Testis (tissue), 3 donors: Measurements from ENCODE around the gene KAT7. TPM values are rescaled to one million over a fixed set of nuclear protein-coding genes. Genes with fewer than 3 reads are reported as not detected.
A peak's percentile ranks its signal among the peaks of the same experiment; 100 is the strongest.

ENCODE experiments used
- DNase-seq: peaks from one replicate; pipeline ENCODE4 v3.0.0-alpha.2; 2019
- H3K27ac ChIP-seq, 2 donors: fragments of 200-600 bp; sonication (generic); one replicate each; pipeline ENCODE4 v1.5.1; 2019
- H3K27me3 ChIP-seq: fragments of 200-600 bp; sonication (generic); one replicate; pipeline ENCODE4 v1.5.1; 2019
- H3K36me3 ChIP-seq: fragments of 200-600 bp; sonication (generic); one replicate; pipeline ENCODE4 v1.5.1; 2017; ENCODE audit warnings: low read depth; ENCODE audit errors: missing control alignments
- H3K4me1 ChIP-seq: fragments of 200-600 bp; sonication (generic); one replicate; pipeline ENCODE4 v1.5.1; 2019
- H3K4me3 ChIP-seq, 2 donors: fragments of 200-600 bp; sonication (generic); one replicate each; pipeline ENCODE4 v1.5.1; 2017 to 2019
- H3K9me3 ChIP-seq: fragments of 200-600 bp; sonication (generic); one replicate; pipeline ENCODE4 v1.5.1; 2017
- POLR2A ChIP-seq: fragments of 450-650 bp; IDR thresholded peaks from one replicate; pipeline ENCODE4 v1.6.1; 2017; ENCODE audit warnings: antibody characterized with exemption, mild to moderate bottlenecking, moderate library complexity
- WGBS, 2 donors: methylation state at CpG; one replicate each; pipeline ENCODE4 v1.1.5; 2018; 5-methylcytosine and 5-hydroxymethylcytosine counted together
- intact Hi-C: fragments of 100-400 bp; cut with DNase I; formaldehyde crosslinking; loops from one replicate; pipeline ENCODE4 v1.15.1; 2023; ENCODE audit warnings: low total_unique reads
- polyA plus RNA-seq: library from polyadenylated mRNA; stranded (reverse); fragments of 350-450 nt; fragmentation: Illumina TruSeq; extraction: RNeasy Lipid Tissue Mini Kit (QIAGEN cat#74804); gene quantifications from one replicate; pipeline ENCODE4 v1.2.3, GENCODE V29; 2014; ENCODE audit warnings: low read depth, low replicate concordance; ENCODE audit not compliant: insufficient read depth
- total RNA-seq, 2 donors: library from RNA; depleted of rRNA; stranded (reverse); fragments of >200 nt; gene quantifications; one replicate each; pipeline ENCODE4 v1.2.3, GENCODE V29; 2016
- TF ChIP-seq, protein P1 (sequence below), 3 experiments: fragments of 450-650 bp in 2 of 3; fragments of 200-600 bp in 1 of 3; sonication (generic) in 1 of 3; IDR thresholded peaks; one replicate each; pipeline ENCODE4 v1.5.1; 2016 to 2019; ENCODE audit warnings: antibody characterized with exemption in 3 of 3, mild to moderate bottlenecking in 2 of 3, moderate library complexity in 1 of 3

KAT7 gene
- total and polyA plus RNA-seq, 3 donors from 2014 or later = 122 to 181 (median 123) TPM

DNA sequence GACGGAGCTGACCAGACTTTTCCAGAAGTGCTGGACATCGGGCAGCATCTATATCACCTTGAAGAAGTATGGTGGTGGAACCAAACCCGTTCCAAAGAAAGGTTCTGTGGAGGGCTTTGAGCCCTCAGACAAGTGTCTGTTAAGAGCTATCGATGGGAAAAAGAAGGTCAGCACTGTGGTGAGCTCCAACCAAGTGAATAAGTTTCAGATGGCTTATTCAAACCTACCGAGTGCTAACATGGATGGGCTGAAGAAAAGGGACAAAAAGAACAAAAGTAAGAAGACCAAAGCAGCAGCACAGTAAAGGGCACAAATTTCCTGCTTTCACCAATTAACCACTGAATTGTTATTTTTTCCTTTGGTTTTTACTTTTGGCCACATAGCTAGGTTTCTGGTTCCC lies 6.9 kb downstream of the KAT7 start:
- WGBS, 2 donors = 89 to 90% methylated on average over 5 of the region's 5 CpGs
- Histone ChIP-seq H3K4me3 (no peak overlapping the region), H3K4me1 (peaks cover 11% of the 10 kb centered on the region), H3K27me3 (no peaks in the 10 kb centered on the region), H3K36me3 (no peaks in the 10 kb centered on the region), H3K27ac (no peak overlapping the region), H3K9me3 (no peaks in the 10 kb centered on the region)
- intact Hi-C loops = no loop called here
- TF ChIP-seq, protein P1, sequence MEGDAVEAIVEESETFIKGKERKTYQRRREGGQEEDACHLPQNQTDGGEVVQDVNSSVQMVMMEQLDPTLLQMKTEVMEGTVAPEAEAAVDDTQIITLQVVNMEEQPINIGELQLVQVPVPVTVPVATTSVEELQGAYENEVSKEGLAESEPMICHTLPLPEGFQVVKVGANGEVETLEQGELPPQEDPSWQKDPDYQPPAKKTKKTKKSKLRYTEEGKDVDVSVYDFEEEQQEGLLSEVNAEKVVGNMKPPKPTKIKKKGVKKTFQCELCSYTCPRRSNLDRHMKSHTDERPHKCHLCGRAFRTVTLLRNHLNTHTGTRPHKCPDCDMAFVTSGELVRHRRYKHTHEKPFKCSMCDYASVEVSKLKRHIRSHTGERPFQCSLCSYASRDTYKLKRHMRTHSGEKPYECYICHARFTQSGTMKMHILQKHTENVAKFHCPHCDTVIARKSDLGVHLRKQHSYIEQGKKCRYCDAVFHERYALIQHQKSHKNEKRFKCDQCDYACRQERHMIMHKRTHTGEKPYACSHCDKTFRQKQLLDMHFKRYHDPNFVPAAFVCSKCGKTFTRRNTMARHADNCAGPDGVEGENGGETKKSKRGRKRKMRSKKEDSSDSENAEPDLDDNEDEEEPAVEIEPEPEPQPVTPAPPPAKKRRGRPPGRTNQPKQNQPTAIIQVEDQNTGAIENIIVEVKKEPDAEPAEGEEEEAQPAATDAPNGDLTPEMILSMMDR (IDR thresholded peaks at IDR 0.05) = no peak
- no peak for TF ChIP-seq POLR2A
- DNase-seq = no peak

DNA sequence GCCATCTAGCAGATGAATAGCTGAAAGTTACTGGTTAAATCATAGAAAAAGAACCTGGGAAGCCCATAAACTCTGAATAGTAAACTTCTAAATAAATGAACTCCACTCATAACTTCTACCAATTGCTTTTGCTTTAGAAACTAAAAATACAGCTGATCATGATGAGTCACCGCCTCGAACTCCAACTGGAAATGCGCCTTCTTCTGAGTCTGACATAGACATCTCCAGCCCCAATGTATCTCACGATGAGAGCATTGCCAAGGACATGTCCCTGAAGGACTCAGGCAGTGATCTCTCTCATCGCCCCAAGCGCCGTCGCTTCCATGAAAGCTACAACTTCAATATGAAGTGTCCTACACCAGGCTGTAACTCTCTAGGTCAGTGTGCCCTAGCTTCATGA lies 9.7 kb downstream of the KAT7 start:
- 77 to 85% methylated on average over 8 of the region's 8 CpGs for WGBS, 2 donors
- H3K27me3 ChIP-seq = no peaks in the 10 kb centered on the region
- H3K4me1 ChIP-seq = no peaks in the 10 kb centered on the region
- H3K4me3 ChIP-seq = no peak overlapping the region
- H3K27ac ChIP-seq = no peak overlapping the region
- intact Hi-C loops = no loop called here
- TF ChIP-seq POLR2A = no peak
- TF ChIP-seq, protein P1 (IDR thresholded peaks at IDR 0.05) = no peak
- H3K9me3 ChIP-seq = no peaks in the 10 kb centered on the region
- no peaks in the 10 kb centered on the region for H3K36me3 ChIP-seq
- no peak for DNase-seq

DNA sequence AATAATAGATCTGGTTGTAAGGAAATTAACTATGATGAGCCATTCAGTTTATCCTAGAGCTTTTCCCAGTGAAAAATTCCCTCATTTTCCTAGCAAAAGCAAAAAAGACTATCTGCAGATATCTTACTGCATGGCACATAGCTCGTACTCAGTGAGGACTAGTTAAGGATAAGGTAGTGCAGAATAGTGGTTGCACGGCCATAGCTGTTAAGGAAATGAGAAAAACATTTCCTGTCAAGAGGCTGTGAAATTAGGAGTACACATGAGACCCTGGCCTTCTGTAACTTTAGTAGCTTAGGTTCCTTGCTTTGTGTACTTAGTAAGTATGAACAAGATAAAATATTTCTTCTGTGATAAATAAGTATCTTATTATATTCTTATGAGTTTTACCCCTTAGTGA lies 10.3 kb downstream of the KAT7 start:
- Histone ChIP-seq H3K4me1 (no peaks in the 10 kb centered on the region), H3K27me3 (no peaks in the 10 kb centered on the region), H3K4me3 (no peak overlapping the region), H3K36me3 (no peaks in the 10 kb centered on the region), H3K27ac (no peak overlapping the region), H3K9me3 (no peaks in the 10 kb centered on the region)
- TF ChIP-seq, protein P1 (IDR thresholded peaks at IDR 0.05) = no peak
- TF ChIP-seq POLR2A = no peak
- DNase-seq = no peak
- intact Hi-C loops = no loop called here
- 76 to 85% methylated on average over 2 of the region's 2 CpGs for WGBS, 2 donors

DNA sequence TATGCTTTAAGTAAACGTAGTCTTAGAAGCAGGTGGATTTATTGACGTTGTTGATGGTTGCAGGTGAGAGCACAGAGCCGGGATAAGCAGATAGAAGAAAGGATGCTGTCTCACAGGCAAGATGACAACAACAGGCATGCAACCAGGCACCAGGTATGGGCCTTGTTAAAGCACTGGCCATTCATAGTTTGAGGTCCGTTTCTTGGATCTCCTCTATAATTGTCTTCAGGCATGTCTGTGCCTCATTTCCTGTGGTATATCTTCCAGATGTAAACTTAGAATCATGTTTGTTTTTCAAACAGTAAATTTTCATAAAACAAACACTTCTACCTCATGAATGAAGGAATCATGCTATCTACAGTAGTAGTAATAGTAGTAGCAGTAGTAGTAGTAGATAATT lies 20.6 kb downstream of the KAT7 start:
- TF ChIP-seq, protein P1 (IDR thresholded peaks at IDR 0.05) = no peak
- no peak for TF ChIP-seq POLR2A
- WGBS, 2 donors = 74 to 75% methylated on average over 4 of the region's 4 CpGs
- Histone ChIP-seq H3K27me3 (no peaks in the 10 kb centered on the region), H3K36me3 (no peaks in the 10 kb centered on the region), H3K27ac (no peak overlapping the region), H3K4me3 (no peak overlapping the region), H3K9me3 (no peaks in the 10 kb centered on the region), H3K4me1 (no peaks in the 10 kb centered on the region)
- no peak for DNase-seq
- intact Hi-C loops = no loop called here

DNA sequence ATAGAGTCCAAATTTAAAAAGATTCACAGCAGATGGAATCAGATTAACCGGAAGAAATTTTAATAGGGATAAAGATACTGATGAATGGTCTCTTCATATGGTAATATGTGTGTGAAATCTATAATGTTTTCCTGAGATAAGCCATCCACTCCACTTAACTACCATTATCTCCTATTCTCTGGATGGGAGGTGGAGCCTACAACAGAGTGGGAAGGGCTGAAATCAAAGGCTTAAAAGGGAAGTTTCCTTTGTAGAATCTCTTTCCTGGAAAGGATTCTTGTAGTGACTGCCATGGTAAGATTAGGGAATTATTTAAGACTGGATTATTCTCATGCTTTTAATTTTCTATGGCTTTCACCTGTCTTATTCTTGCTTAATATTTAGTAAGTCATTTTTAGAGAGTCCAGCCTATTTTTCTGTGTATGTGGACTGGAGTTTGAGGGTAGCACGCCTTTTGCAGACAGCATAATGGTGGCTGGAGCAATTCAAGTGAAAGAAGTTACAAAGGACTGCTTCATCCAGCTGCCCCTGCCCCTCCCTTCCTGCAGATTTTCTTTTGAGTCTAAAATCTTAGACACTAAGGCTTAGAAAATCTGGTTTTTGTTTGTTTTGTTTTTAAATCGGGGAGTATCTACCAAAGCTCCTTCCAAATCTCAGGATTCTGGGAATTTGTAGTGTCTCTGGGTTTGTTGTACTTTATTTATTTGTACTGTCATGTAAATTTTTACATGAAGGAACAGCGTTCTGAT lies 26.5 kb downstream of the KAT7 start:
- Histone ChIP-seq H3K4me3 (no peak overlapping the region), H3K36me3 (no peaks in the 10 kb centered on the region), H3K27ac (peak overlapping the region in 1 of 2 donors; percentile 71), H3K27me3 (no peaks in the 10 kb centered on the region), H3K9me3 (no peaks in the 10 kb centered on the region), H3K4me1 (peaks cover 16% of the 10 kb centered on the region)
- TF ChIP-seq POLR2A = no peak
- TF ChIP-seq, protein P1 (IDR thresholded peaks at IDR 0.05) = no peak
- WGBS, 2 donors = 45 to 50% methylated on average over 4 of the region's 4 CpGs
- DNase-seq = no peak
- intact Hi-C loops = no loop called here
